ENCODE measurements around the gene BICD1.
"Not testable (repeated sequence)": the region's sequence is repeated elsewhere in the genome, so short reads cannot be mapped to it uniquely, and the experiment has no call there.

BICD1 gene

GRCh38 chr12:32106517-32107358, at the start of gene BICD1:
Gene BICD1, plus strand, starts transcription at chr12:32106847. Its CDS starts 485 bp downstream, at chr12:32107332.
- peak; percentile 71 for DNase-seq

- DNase-seq = no peak
Observed at GRCh38 chr12:32061033-32061432, 45.6 kb upstream of the BICD1 start.

GRCh38 chr12:32062881-32063280, 43.8 kb upstream of the BICD1 start:
- DNase-seq = no peak

GRCh38 chr12:32063796-32064195, 42.9 kb upstream of the BICD1 start:
- DNase-seq = no peak

GRCh38 chr12:32066206-32066605, 40.4 kb upstream of the BICD1 start:
- DNase-seq = no peak

- no peak for DNase-seq
Observed at GRCh38 chr12:32069071-32069470, 37.6 kb upstream of the BICD1 start.

- DNase-seq = no peak
Observed at GRCh38 chr12:32069731-32070130, 36.9 kb upstream of the BICD1 start.

GRCh38 chr12:32070370-32070769, 36.3 kb upstream of the BICD1 start:
- DNase-seq = no peak

GRCh38 chr12:32072102-32072501, 34.5 kb upstream of the BICD1 start:
- DNase-seq = no peak

GRCh38 chr12:32074432-32074831, 32.2 kb upstream of the BICD1 start:
- DNase-seq = no peak

- DNase-seq = no peak
Observed at GRCh38 chr12:32076941-32077340, 29.7 kb upstream of the BICD1 start.

- no peak for DNase-seq
Observed at GRCh38 chr12:32080435-32080834, 26.2 kb upstream of the BICD1 start.

- DNase-seq = no peak
Observed at GRCh38 chr12:32083489-32083888, 23.2 kb upstream of the BICD1 start.

- no peak for DNase-seq
Observed at GRCh38 chr12:32084017-32084688, 22.5 kb upstream of the BICD1 start.

GRCh38 chr12:32084753-32085152, 21.9 kb upstream of the BICD1 start:
- DNase-seq = no peak

GRCh38 chr12:32087306-32087705, 19.3 kb upstream of the BICD1 start:
- no peak for DNase-seq

- no peak for DNase-seq
Observed at GRCh38 chr12:32089156-32089555, 17.5 kb upstream of the BICD1 start.

- DNase-seq = no peak
Observed at GRCh38 chr12:32089586-32089985, 17.1 kb upstream of the BICD1 start.

- DNase-seq = no peak
Observed at GRCh38 chr12:32091696-32092095, 15.0 kb upstream of the BICD1 start.

- DNase-seq = no peak
Observed at GRCh38 chr12:32098112-32098511, 8.5 kb upstream of the BICD1 start.

- DNase-seq = not testable (repeated sequence)
Observed at GRCh38 chr12:32099275-32099674, 7.4 kb upstream of the BICD1 start.

GRCh38 chr12:32100361-32100760, 6.3 kb upstream of the BICD1 start:
- no peak for DNase-seq

- DNase-seq = no peak
Observed at GRCh38 chr12:32100888-32101287, 5.8 kb upstream of the BICD1 start.

- DNase-seq = no peak
Observed at GRCh38 chr12:32102234-32102633, 4.4 kb upstream of the BICD1 start.
